GM18951 (cell line): ENCODE results near the gene ASB18.

ENCODE experiments used
- POLR2A ChIP-seq: IDR thresholded peaks from 4 replicates; pipeline ENCODE4 v1.6.1; 2011; ENCODE audit warnings: mild to moderate bottlenecking; ENCODE audit not compliant: insufficient read length, insufficient read depth; ENCODE audit errors: extremely low read depth
- in situ Hi-C: fragments of 300-500 bp; cut with MboI; formaldehyde crosslinking; loops from one replicate; pipeline ENCODE4 v1.12.0; 2022; ENCODE audit warnings: low sequenced_read_pairs, mixed read lengths, inconsistent platforms; ENCODE audit not compliant: unreplicated experiment

ASB18 gene

GRCh38 chr2:236161531-236161930 is 102.7 kb downstream of the ASB18 start:
- in situ Hi-C loops: no loop called here
- no peak for TF ChIP-seq POLR2A

DNA sequence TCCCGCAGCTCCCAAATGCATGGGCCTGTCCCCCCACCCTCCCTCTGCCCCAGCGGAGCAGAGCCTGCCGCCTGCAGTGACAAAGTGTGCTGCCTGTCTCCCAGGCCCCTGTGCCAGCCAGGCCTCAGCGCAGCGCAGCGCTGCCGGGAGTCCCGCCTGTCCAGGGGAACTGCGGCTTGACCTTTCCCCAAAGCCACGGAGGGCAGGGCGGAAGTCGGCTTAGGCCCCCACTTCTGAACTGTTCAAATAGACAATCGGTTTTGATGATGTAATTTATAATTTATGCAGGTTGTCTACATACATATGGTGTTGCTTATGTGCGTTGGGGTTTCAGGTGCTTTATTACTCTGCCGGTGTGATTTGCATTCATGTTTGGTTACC is 103.1 kb downstream of the ASB18 start:
- in situ Hi-C loops: no loop called here
- no peak for TF ChIP-seq POLR2A

DNA sequence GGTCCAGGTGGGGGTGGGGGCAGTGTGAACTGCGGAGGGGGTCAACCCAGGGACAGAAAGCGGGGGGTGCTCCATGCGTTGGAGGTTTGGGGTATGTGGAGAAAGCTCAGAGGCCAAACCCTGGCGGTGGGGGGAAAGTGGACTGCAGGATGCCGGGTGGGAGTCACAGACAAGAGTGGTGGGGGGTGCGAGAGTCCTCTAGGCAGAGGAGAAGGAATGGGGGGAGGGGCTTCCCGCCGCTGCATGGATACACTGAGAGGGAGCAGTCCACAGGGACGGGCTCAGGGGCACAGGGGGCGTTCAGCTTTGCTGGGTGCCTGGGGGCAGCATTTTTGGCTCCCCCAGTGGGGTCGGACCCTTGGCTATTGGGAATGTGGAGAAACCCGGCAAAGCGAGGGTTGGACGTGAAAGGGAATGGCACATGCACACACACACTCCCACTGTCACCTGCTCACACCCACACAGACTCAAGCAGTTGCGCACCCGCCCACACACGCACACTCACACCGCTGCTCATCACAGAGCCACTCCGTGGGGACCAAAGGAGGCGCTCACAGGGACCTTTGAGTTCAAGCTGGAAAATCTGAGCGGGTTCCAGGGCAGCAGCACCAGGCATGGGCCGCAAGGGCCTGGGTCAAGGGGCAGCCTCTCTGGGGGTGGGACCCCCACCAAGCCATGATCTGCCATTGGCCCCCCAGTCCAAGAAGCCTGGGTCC is 103.7 kb downstream of the ASB18 start:
- TF ChIP-seq POLR2A: no peak
- in situ Hi-C loops: no loop called here

DNA sequence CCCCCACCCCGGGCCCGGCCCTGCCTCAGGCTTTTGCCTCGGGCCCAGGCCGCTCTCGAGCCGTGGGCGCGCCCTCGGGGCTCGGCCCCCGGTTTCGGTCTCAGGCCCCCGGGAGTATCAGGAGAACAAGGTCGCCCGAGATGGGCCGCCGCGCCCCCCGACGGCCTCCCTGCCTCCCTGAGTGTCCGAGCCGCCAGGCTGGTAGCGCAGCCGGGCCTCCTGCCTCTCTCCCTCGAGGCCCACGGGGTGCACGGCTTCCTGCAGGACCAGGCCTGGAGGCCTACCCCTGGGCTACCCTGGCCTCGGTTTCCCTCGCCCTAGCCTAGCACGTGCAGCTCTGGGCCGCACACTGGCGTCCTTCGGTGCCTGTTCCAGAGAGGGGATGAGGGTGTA is 104.4 kb downstream of the ASB18 start:
- in situ Hi-C loops: no loop called here
- no peak for TF ChIP-seq POLR2A

DNA sequence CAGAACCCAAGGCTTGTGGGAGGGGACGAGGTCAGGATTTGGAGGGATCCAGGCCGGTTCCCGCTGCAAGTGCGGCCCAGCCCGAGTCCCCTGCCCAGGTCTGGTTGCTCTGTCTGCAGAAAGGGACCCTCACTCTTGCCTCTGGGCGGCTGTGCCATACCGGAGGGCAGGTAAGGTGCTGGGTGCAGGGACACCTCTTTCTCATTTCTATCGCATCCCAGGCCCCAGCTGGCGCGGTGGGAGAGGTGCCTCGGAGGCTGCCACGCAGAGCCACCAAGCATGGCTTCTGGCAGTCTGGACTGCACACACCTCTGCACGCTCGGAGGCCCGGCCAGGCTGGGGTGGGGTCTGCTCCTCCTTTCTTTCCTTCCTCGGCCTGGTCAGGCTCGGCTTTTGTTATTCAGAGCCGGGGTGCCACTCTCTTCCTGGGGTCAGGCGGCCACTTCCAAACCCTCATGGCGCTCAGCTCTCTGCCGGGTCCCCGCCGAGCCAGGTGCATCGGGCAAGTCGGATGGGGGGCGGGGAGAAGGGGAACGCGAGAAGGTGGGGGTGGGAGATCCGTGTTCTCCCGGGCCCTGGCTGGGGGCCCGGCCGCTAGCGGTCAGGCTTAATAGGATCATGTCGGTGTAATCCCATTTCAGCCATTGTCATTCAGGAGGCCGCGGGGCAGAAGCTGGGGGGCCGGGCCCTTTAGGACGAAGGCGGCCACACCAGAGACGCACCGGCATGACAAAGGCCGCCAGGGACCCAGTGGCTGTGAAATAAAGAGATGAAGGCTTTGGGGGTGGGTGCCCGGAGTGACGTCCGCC is 105.0 kb downstream of the ASB18 start:
- in situ Hi-C loops: no loop called here
- no peak for TF ChIP-seq POLR2A

GRCh38 chr2:236157815-236158498 is 106.2 kb downstream of the ASB18 start:
- no peak for TF ChIP-seq POLR2A
- in situ Hi-C loops: no loop called here

DNA sequence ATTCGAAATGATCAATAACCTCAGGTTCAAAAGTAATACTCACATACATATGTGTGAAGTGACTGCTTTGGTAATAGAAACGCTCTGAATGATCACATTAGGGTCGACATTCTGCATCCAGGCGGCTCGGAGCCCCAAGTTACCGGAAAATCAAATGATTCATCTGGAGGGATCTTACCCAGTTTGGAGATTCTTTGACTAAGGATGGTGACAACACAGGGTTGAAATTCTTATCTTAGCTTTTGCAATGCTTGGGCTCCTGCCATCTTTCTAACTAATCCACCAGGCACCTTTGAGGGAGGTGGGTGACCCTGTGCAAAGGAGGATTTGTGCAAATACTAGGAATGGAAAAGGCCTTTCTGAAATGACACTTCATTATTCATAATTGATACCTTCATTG is 106.8 kb downstream of the ASB18 start:
- in situ Hi-C loops: no loop called here
- no peak for TF ChIP-seq POLR2A

- no peak for TF ChIP-seq POLR2A
- in situ Hi-C loops: no loop called here
Measured at GRCh38 chr2:236156860-236157194, 107.4 kb downstream of the ASB18 start.

DNA sequence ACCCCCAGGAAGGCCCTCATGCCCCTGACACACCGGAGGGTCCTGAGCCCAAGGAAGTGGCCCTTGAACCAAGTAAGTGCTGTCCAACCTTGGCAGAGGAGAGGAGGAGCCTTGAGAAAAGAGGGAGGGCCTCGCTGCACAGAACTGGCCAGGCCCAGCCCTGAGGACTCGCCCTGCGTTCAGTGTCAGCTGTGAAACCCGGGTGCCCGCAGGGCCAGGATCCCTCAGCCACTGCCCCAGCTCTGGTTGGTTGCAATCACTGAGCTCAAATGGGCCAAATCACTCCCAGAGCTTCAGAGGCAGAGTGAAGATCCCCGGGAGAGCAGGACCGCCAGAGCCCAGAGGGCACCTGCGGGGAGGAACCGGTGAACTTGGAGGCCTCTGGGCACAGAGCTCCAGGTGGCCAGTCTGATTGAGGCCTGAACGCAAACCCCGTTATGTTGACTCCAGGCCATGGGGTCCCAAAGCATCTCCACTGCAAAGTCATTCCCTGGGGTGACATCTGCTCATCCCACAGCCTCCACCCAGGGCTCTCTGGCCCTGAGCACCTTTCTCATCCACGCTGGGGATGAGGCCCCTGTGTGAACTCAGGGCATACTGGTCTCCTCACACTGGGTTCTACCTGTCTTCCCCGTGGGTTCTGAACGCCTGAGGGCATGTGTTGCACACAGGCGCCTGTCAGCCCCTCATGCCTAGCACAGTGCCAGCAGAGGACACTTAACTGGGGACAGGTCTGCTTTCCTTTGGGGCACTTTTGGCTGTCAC is 107.9 kb downstream of the ASB18 start:
- in situ Hi-C loops: no loop called here
- no peak for TF ChIP-seq POLR2A

DNA sequence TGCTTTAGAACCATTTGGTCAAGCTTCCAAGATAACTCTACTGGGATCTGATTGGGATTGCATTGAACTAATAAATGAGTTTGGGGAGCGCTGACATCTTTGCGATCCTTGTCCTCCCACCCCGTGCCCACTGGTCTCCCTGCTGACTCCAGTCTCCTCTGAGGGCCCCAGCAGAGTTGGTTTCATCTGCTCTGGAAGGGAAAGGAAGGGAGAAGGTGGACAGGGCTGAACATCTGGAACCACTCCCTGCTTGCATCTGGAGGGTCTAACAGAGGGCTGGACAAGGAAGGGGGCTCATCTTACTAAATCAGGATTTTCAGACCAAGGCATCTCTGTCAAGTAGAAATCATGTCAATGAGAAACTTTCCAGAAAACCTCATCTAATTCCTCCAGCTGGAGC is 108.8 kb downstream of the ASB18 start:
- TF ChIP-seq POLR2A: no peak
- in situ Hi-C loops: no loop called here

GRCh38 chr2:236146436-236146835 is 117.8 kb downstream of the ASB18 start:
- TF ChIP-seq POLR2A: no peak
- in situ Hi-C loops: no loop called here

- in situ Hi-C loops: no loop called here
Measured at GRCh38 chr2:236143811-236144210, 120.4 kb downstream of the ASB18 start.

More at GRCh38 chr2:236143811-236144210, 120.4 kb downstream of the ASB18 start:
- no peak for TF ChIP-seq POLR2A
